ENCODE data around the gene UNC13B.

Gene UNC13B

GRCh38 chr9:35152926-35153325, 8.9 kb upstream of the UNC13B start:
- TF ChIP-seq CEBPB (IDR thresholded peaks at IDR 0.05) = no peak
- no peak for TF ChIP-seq USF1 (IDR thresholded peaks at IDR 0.05)
- TF ChIP-seq FOXM1 (IDR thresholded peaks at IDR 0.05; ENCODE audit: borderline replicate concordance, low read depth) = no peak
- TF ChIP-seq TAF1 (IDR thresholded peaks at IDR 0.05; ENCODE audit: low read depth) = no peak
- TF ChIP-seq RAD21 (IDR thresholded peaks at IDR 0.05; ENCODE audit: low read depth) = no peak
- TF ChIP-seq, protein P1, sequence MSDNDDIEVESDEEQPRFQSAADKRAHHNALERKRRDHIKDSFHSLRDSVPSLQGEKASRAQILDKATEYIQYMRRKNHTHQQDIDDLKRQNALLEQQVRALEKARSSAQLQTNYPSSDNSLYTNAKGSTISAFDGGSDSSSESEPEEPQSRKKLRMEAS (IDR thresholded peaks at IDR 0.05) = no peak
- no peak for TF ChIP-seq REST (IDR thresholded peaks at IDR 0.05; ENCODE audit: low read depth)
- no peak for TF ChIP-seq NFIC (IDR thresholded peaks at IDR 0.05)
- TF ChIP-seq YY1 (IDR thresholded peaks at IDR 0.05; ENCODE audit: low read depth) = no peak
- TF ChIP-seq TEAD4 (IDR thresholded peaks at IDR 0.05) = no peak
- no peak for TF ChIP-seq ZBTB7A (IDR thresholded peaks at IDR 0.05; ENCODE audit: low read depth)
- no peak for TF ChIP-seq EP300 (IDR thresholded peaks at IDR 0.05; ENCODE audit: borderline replicate concordance)
- TF ChIP-seq TCF12 (IDR thresholded peaks at IDR 0.05; ENCODE audit: low read depth) = no peak
- TF ChIP-seq EGR1 (IDR thresholded peaks at IDR 0.05) = no peak
- TF ChIP-seq CREB1 (IDR thresholded peaks at IDR 0.05; ENCODE audit: low read depth) = no peak

DNA sequence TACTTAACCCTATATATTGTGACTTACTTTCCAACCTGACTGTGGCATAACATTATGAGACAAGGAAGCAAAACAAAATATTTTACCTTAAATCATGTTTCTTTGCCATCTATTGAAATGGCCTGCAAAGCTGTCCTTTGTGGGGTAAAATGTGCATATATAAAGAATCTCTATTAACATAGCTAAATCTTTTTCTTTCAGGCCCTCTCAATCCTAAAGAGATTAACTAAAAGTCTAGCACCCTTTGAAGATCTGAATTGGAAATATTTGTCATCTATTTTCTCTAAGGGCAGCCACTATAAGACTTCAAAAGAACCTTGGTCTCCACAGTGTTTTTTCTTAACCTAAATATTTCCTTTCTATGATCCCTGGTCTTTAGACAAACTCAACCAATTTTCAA, 5.0 kb upstream of the UNC13B start:
- TF ChIP-seq TAF1 (IDR thresholded peaks at IDR 0.05; ENCODE audit: low read depth) (no peak), REST (IDR thresholded peaks at IDR 0.05; ENCODE audit: low read depth) (no peak), EGR1 (IDR thresholded peaks at IDR 0.05) (no peak), NFIC (IDR thresholded peaks at IDR 0.05) (no peak), CREB1 (IDR thresholded peaks at IDR 0.05; ENCODE audit: low read depth) (no peak), TEAD4 (IDR thresholded peaks at IDR 0.05) (no peak), YY1 (IDR thresholded peaks at IDR 0.05; ENCODE audit: low read depth) (no peak)

- no peak for TF ChIP-seq RAD21 (IDR thresholded peaks at IDR 0.05; ENCODE audit: low read depth)
- TF ChIP-seq EP300 (IDR thresholded peaks at IDR 0.05; ENCODE audit: borderline replicate concordance) = no peak
- TF ChIP-seq FOXM1 (IDR thresholded peaks at IDR 0.05; ENCODE audit: borderline replicate concordance, low read depth) = no peak
- no peak for TF ChIP-seq CREB1 (IDR thresholded peaks at IDR 0.05; ENCODE audit: low read depth)
- no peak for TF ChIP-seq EGR1 (IDR thresholded peaks at IDR 0.05)
- TF ChIP-seq NFIC (IDR thresholded peaks at IDR 0.05) = no peak
- no peak for TF ChIP-seq TEAD4 (IDR thresholded peaks at IDR 0.05)
- no peak for TF ChIP-seq REST (IDR thresholded peaks at IDR 0.05; ENCODE audit: low read depth)
- TF ChIP-seq TCF12 (IDR thresholded peaks at IDR 0.05; ENCODE audit: low read depth) = no peak
- TF ChIP-seq ZBTB7A (IDR thresholded peaks at IDR 0.05; ENCODE audit: low read depth) = no peak
Observed at GRCh38 chr9:35158501-35159280, 3.1 kb upstream of the UNC13B start.

DNA sequence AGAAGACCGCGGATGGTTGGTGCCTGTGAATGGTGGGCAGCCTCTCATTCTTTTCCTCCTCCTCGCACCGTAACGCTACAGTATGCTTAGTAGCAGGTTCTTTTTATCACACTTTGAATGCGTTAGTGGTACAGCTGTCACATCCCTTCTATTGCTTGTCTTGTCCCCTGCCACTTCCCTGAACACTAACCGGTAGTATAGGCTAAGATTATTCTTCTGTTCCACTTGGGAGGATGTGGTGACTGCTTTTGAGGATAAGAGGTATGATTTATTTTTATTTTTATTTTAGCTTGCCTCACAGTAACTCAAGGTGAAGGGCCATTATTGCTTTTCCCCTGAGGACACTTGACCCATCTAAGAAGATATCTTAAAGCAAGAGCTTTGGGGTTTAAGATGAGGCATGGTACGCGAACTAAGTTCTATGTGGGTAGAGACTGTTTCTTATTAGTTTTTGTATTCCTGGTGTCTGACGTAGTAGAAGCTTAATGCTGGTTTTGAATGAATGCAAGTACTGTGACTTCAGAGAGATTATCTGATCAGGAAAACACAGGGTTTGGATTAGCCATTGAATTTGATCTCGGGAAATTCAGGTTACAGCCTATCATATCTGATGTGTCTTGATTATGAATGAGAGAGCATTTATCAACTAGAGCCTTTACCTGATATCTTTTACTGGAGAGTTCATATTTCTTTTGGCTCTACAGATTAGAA, 951 bp downstream of the UNC13B start:
- TF ChIP-seq ZBTB7A (IDR thresholded peaks at IDR 0.05; ENCODE audit: low read depth) (no peak), CEBPB (IDR thresholded peaks at IDR 0.05) (no peak), EGR1 (IDR thresholded peaks at IDR 0.05) (no peak), FOXM1 (IDR thresholded peaks at IDR 0.05; ENCODE audit: borderline replicate concordance, low read depth) (no peak), TEAD4 (IDR thresholded peaks at IDR 0.05) (no peak), TAF1 (IDR thresholded peaks at IDR 0.05; ENCODE audit: low read depth) (no peak), CREB1 (IDR thresholded peaks at IDR 0.05; ENCODE audit: low read depth) (no peak), NFIC (IDR thresholded peaks at IDR 0.05) (no peak), USF1 (IDR thresholded peaks at IDR 0.05) (no peak), RAD21 (IDR thresholded peaks at IDR 0.05; ENCODE audit: low read depth) (no peak)
- TF ChIP-seq, protein P1 (IDR thresholded peaks at IDR 0.05) = no peak
